ENCODE results near the gene GRIK5.
"Not testable (repeated sequence)": the region's sequence is repeated elsewhere in the genome, so short reads cannot be mapped to it uniquely, and the experiment has no call there.

Gene GRIK5

GRCh38 chr19:42034640-42035391, 35.2 kb downstream of the GRIK5 start:
- CTCF ChIA-PET: interaction anchor here (0.6 to 6.4 kb wide), 38 partner anchors 8 to 293 kb away, joined by 3 to 54 read pairs (median 5); partner anchors contain the start of genes ERFL, RPS19 and ZNF574
- peak; percentile 85 for TF ChIP-seq CTCF (IDR thresholded peaks at IDR 0.05; ENCODE audit: insufficient read depth, low read length, missing control alignments)
- H3K4me3 ChIP-seq (ENCODE audit: low read depth, low read length); DNase-seq (ENCODE audit: low read depth, low spot score): not testable (repeated sequence)
- POLR2A ChIA-PET: interaction anchor here (1.3 kb wide), 1 partner anchor 76 kb away, joined by 4 read pairs; the partner anchor contains the start of gene RABAC1

GRCh38 chr19:42033413-42033812, 36.6 kb downstream of the GRIK5 start:
- POLR2A ChIA-PET: no interaction called here

GRCh38 chr19:42032431-42032830, 37.6 kb downstream of the GRIK5 start:
- ChIA-PET CTCF (interaction anchor here (0.9 to 6.4 kb wide), 4 partner anchors 9 to 22 kb away, joined by 3 to 54 read pairs (median 13); no protein-coding TSS in a partner anchor), POLR2A (no interaction called here)
- H3K4me3 ChIP-seq (ENCODE audit: low read depth, low read length): no peak overlapping the region
- no peak for DNase-seq (ENCODE audit: low read depth, low spot score)
- no peak for TF ChIP-seq CTCF (IDR thresholded peaks at IDR 0.05; ENCODE audit: insufficient read depth, low read length, missing control alignments)

More at GRCh38 chr19:42033413-42033812, 36.6 kb downstream of the GRIK5 start:
- no peak for TF ChIP-seq CTCF (IDR thresholded peaks at IDR 0.05; ENCODE audit: insufficient read depth, low read length, missing control alignments)
- no peak overlapping the region for H3K4me3 ChIP-seq (ENCODE audit: low read depth, low read length)
- DNase-seq (ENCODE audit: low read depth, low spot score): no peak
- CTCF ChIA-PET: interaction anchor here (0.8 to 6.4 kb wide), 10 partner anchors 10 to 73 kb away, joined by 3 to 54 read pairs (median 11); no protein-coding TSS in a partner anchor

GRCh38 chr19:42030645-42031440, 39.2 kb downstream of the GRIK5 start:
- no peak overlapping the region for H3K4me3 ChIP-seq (ENCODE audit: low read depth, low read length)
- TF ChIP-seq CTCF (IDR thresholded peaks at IDR 0.05; ENCODE audit: insufficient read depth, low read length, missing control alignments): no peak
- DNase-seq (ENCODE audit: low read depth, low spot score): no peak
- ChIA-PET POLR2A (no interaction called here), CTCF (interaction anchor here (1.2 to 6.4 kb wide), 9 partner anchors 7 to 78 kb away, joined by 3 to 54 read pairs (median 7); no protein-coding TSS in a partner anchor)

GRCh38 chr19:42028304-42029216, 41.4 kb downstream of the GRIK5 start:
- ChIA-PET POLR2A (no interaction called here), CTCF (interaction anchor here (0.8 to 2.8 kb wide), 10 partner anchors 8 to 70 kb away, joined by 3 to 12 read pairs (median 3); partner anchors contain the start of gene RABAC1)
- TF ChIP-seq CTCF (IDR thresholded peaks at IDR 0.05; ENCODE audit: insufficient read depth, low read length, missing control alignments): peak; percentile 37
- no peak overlapping the region for H3K4me3 ChIP-seq (ENCODE audit: low read depth, low read length)
- DNase-seq (ENCODE audit: low read depth, low spot score): no peak
